ENCODE data around the gene RAB23.

RAB23 gene

GRCh38 chr6:57242505-57242904, 20.4 kb upstream of the RAB23 start:
- DNase-seq: no peak

GRCh38 chr6:57226221-57226620, 4.1 kb upstream of the RAB23 start:
- DNase-seq: no peak

GRCh38 chr6:57224769-57225515, 2.8 kb upstream of the RAB23 start:
- DNase-seq: no peak

- peak in 1 of 2 donors; percentile 19 for DNase-seq
These were observed 603 bp upstream of the RAB23 start for GRCh38 chr6:57222743-57223077.

GRCh38 chr6:57221191-57221935, 744 bp downstream of the RAB23 start:
- peak; percentile 29 to 45 for DNase-seq

DNA sequence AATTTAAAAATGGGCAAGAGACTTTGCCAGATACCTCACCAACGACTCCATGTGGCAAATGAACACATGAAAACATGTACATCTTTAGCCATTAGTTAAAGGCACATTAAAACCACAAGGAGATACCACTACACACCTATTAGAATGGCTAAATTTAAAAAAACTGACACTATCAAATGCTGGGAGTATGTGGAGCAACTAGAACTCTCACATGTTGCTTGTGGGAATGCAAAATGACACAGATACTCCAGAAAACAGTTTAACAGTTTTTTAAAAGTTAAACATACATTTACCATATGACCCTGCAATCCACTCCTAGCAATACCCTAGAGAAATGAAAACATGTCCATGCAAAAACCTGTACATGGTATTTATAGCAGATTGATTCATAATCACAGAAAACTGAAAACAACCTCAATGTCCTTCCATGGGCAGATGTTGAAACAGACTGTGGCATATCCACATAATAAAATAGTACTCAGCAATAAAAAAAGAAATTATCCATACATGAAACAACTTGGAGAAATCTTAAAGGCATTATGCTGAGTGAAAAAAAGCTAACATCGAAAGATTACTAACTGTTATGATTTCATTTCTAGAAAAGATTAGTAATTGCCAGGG, 1.9 kb downstream of the RAB23 start:
- DNase-seq: no peak

DNA sequence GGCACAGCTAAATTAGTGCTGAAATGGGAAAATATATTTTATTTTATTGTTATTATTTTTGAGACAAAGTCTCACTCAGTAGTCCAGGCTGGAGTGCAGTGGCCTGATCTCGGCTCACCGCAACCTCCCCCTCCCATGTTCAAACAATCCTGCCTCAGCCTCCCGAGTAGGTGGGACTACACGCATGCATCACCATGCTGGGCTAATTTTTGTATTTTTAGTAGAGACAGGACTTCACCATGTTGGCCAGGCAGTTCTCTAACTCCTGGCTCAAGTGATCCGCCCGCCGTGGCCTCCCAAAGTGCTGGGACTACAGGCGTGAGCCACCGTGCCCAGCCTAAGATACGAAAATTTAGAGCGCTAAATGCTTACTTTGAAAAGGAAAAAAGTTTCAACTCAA, 4.8 kb downstream of the RAB23 start:
- no peak for DNase-seq

DNA sequence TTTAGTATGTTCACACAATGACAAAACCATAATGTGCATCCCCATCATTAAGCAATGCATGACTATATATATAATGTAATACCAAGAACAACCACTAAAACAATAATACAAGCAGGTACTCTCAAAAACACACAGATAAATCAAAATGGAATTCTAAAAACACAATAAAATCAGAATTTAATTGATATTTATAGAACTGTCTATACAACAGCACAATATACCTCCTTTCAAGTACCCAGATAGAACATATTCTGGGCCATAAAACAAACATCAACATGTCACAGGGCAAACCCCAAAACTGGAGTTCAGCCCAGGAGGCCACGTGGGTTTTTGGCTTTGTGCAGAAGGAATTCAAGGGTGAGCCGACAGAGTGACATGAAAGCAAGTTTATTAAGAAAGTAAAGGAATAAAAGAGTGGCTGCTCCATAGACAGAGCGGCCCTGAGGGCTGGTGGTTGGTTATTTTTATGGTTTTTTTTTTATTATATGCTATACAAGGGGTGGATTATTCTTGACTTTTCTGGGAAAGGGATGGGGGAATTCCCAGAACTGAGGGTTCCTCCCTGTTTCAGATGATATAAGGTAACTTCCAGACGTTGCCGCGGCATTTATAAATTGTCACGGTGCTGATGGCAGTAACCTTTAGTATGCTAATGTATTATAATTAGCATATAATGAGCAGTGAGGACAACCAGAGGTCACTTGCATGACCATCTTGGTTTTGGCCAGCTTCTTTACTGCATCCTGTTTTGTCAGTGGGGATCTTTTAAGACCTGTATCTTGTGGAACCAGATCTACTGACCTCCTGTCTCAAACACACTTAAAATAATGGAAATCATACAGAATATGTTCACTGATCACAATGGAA, 5.6 kb downstream of the RAB23 start:
- peak in 1 of 2 donors; percentile 4 for DNase-seq

- no peak for DNase-seq
These were observed 6.8 kb downstream of the RAB23 start for GRCh38 chr6:57215260-57215659.

- no peak for DNase-seq
These were observed 12.0 kb downstream of the RAB23 start for GRCh38 chr6:57210060-57210459.

GRCh38 chr6:57209030-57209429, 13.1 kb downstream of the RAB23 start:
- DNase-seq: no peak

DNA sequence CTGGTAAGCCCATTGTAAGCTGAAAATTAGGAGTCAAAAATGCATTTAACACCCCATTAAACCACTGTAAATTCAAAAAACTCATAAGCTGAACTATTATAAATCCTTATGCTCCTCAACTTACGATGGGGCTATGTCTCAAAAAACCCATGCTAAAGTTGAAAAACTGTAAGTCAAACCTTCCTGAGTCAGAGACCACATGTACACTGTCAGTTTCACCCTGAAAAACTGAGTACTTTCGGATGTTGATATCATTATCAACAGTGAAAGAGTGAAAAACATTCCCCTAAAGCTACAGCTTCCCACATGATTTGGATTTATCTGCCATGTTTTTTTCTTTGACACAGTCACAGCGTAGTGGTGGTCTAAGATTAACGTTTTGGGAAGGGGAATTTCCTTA, 14.2 kb downstream of the RAB23 start:
- no peak for DNase-seq

- DNase-seq: no peak
These were observed 15.0 kb downstream of the RAB23 start for GRCh38 chr6:57207141-57207540.

DNA sequence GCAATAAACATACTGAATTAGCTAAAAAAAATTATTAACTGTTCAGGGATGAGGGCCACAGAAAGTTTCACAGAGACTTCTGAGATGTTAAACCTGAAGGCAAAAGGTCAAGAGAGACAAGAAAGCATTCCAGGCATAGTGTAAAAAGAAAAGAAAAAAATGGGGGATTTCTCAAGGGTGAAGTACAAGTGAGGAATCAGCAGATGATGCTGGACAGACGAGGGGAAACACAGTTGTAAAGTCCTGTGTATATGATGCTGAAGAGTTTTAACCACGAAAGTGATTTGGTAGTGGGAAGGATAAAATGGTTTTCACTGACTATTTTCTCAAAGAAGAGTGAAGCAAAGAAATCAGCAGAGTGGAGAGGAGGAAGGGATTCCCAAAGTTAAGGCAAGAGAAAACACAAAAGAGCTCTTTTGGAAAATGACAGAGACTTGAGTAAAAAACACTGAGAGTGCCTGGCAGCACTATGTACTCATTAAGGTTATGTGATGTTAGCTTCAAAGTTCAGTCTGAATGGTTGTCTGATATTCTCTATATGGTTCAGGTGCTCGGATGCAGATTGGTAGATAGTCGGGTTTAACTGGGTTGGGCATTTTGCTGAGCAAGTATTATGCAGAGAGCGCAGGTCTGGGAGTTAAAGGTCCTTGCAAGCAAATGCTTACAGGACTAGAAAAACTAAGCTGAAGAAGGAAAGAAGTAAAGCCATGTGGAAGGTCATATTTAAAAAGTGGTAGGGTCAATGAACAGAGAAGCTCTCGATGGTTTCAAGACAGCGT, 16.4 kb downstream of the RAB23 start:
- no peak for DNase-seq

DNA sequence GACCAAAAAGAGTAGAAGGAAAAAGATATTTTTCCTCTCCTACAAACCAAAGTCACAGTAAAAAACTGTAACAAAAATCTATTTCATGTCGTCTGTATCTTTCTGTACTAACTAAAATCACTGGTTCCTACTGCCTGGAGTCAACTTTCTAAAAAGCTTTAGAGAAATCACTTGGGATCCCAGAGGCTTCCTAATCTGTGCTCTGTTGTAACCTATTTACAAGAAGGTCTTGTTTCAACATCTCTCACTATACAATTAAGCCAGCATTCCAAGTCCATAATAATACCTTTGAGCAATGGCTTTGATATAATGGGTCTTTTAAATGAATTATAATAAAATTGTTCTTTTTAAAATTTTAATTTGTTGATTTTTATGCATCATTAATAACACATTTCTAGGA, 20.4 kb downstream of the RAB23 start:
- no peak for DNase-seq

DNA sequence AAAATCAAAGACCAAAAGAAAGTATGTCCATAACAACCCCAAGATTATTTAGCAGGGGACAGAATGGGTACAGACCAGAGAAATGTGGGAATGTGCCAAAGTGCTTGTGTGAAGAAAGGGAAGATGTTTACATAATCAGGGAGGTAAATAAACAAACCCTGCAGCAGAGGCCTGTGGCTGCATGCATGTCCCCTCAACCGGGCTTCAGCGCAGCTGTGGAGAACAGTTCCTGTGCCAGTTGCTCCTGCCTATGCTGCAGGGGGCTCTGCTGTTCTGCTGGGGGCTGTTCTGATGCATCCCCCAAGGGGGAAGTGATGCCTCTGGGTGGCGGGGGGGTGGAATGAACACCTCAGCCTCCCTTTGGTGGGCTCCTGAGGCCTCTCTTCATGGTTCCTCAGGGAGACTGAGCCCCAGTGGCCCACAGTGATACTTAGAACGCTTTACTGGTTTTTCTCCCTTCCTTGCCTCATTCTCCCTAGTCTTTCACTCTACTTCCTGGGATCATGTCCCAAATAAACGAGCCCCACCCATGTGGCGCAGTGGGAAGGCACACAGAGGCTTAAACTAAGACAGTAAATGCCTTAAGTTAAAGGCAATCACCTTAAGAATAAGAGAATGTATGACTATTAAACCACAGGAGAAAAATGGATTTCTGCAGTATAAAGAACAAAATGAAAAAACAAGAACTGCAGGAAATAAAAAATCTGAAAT, 23.0 kb downstream of the RAB23 start:
- DNase-seq: no peak

GRCh38 chr6:57195457-57195856, 26.6 kb downstream of the RAB23 start:
- DNase-seq: no peak

GRCh38 chr6:57193177-57193576, 28.9 kb downstream of the RAB23 start:
- DNase-seq: no peak

- no peak for DNase-seq
These were observed 32.0 kb downstream of the RAB23 start for GRCh38 chr6:57190140-57190539.

GRCh38 chr6:57183336-57183735, 38.8 kb downstream of the RAB23 start:
- DNase-seq: no peak

- no peak for DNase-seq
These were observed 40.1 kb downstream of the RAB23 start for GRCh38 chr6:57182017-57182432.

- DNase-seq: no peak
These were observed 41.5 kb downstream of the RAB23 start for GRCh38 chr6:57180596-57180995.

All from CD4-positive, alpha-beta T cell treated with Interleukin-4 for 1 hour (primary cell).